CD4-positive, alpha-beta memory T cell (primary cell): ENCODE measurements around the gene ERGIC3. TPM values are rescaled to one million over a fixed set of nuclear protein-coding genes. Genes with fewer than 3 reads are reported as not detected.

ENCODE experiments used
- CTCF ChIA-PET: fragments of 350-600 bp; sonication (Branson Sonifier 250); formaldehyde crosslinking; loops from one replicate; lab custom pipeline; 2021; ENCODE audit warnings: inconsistent platforms; ENCODE audit not compliant: partially characterized antibody; lab: Charles Lee
- POLR2A ChIA-PET: fragments of 350-600 bp; sonication (Branson Sonifier 250); formaldehyde crosslinking; loops from one replicate; lab custom pipeline; 2021; ENCODE audit not compliant: partially characterized antibody; lab: Charles Lee
- DNase-seq, 5 donors: peaks; one replicate each; pipeline versions ENCODE4 v3.0.0 to v3.0.0-alpha.2; 2020 to 2022; ENCODE audit warnings: mixed read lengths in 1 of 5
- H3K27ac ChIP-seq: one replicate; pipeline ENCODE4 v1.7.0; 2013; ENCODE audit warnings: low read depth, low read length
- H3K27me3 ChIP-seq: 2 replicates; pipeline ENCODE4 v1.7.0; 2013; ENCODE audit warnings: mild to moderate bottlenecking, low read length, moderate library complexity; ENCODE audit not compliant: insufficient read depth
- H3K36me3 ChIP-seq: 2 replicates; pipeline ENCODE4 v1.7.0; 2013; ENCODE audit warnings: mild to moderate bottlenecking, low read length, moderate library complexity; ENCODE audit not compliant: insufficient read depth
- H3K4me1 ChIP-seq: 2 replicates; pipeline ENCODE4 v1.7.0; 2013; ENCODE audit warnings: mild to moderate bottlenecking, low read length, moderate library complexity; ENCODE audit not compliant: insufficient read depth
- H3K4me3 ChIP-seq, 2 donors: one replicate each; pipeline ENCODE4 v1.7.0; 2013; ENCODE audit warnings: low read length in 2 of 2, mild to moderate bottlenecking in 1 of 2
- H3K9me3 ChIP-seq, 2 donors: one replicate each; pipeline ENCODE4 v1.7.0; 2013; ENCODE audit warnings: low read length in 2 of 2, control low read depth in 1 of 2; ENCODE audit not compliant: control insufficient read depth in 1 of 2
- H3K27ac Mint-ChIP-seq, 7 donors: one replicate each; pipeline ENCODE4 v1.8.0; 2020 to 2021; ENCODE audit warnings: mixed read lengths in 7 of 7, mild to moderate bottlenecking in 6 of 7, inconsistent platforms in 3 of 7, moderate library complexity in 3 of 7
- H3K27me3 Mint-ChIP-seq, 2 donors: one replicate each; pipeline ENCODE4 v1.8.0; 2020 to 2021; ENCODE audit warnings: mixed read lengths in 2 of 2
- H3K36me3 Mint-ChIP-seq, 2 donors: one replicate each; pipeline ENCODE4 v1.8.0; 2020 to 2021; ENCODE audit warnings: mixed read lengths in 2 of 2, inconsistent platforms in 1 of 2, mild to moderate bottlenecking in 1 of 2
- H3K4me1 Mint-ChIP-seq, 4 donors: one replicate each; pipeline ENCODE4 v1.8.0; 2020 to 2021; ENCODE audit warnings: mixed read lengths in 4 of 4, mild to moderate bottlenecking in 1 of 4
- H3K4me3 Mint-ChIP-seq, 8 donors: one replicate each; pipeline ENCODE4 v1.8.0; 2020 to 2021; ENCODE audit warnings: mixed read lengths in 8 of 8, mild to moderate bottlenecking in 7 of 8, moderate library complexity in 6 of 8, inconsistent platforms in 3 of 8
- H3K9me3 Mint-ChIP-seq, 8 donors: one replicate each; pipeline ENCODE4 v1.8.0; 2020 to 2021; ENCODE audit warnings: mixed read lengths in 8 of 8, mild to moderate bottlenecking in 5 of 8, inconsistent platforms in 3 of 8, moderate library complexity in 1 of 8
- intact Hi-C: fragments of 100-400 bp; cut with micrococcal nuclease; formaldehyde crosslinking; loops from one replicate; pipeline ENCODE4 v1.15.1; 2023
- polyA plus RNA-seq, 2 donors: library from polyadenylated mRNA; unstranded; fragments of 300-500 nt; fragmentation: Illumina TruSeq; gene quantifications; one replicate each; pipeline ENCODE4 v1.2.3, GENCODE V29; 2021
- total RNA-seq, 2 experiments: library from RNA; stranded (reverse); gene quantifications; one replicate each; pipeline ENCODE4 v1.2.3, GENCODE V29; 2021

ERGIC3 gene
- total and polyA plus RNA-seq, 4 experiments from 2014 or later: 134 to 151 (median 142) TPM

GRCh38 chr20:35502352-35502751 lies 39.5 kb upstream of the ERGIC3 start:
- Mint-ChIP-seq H3K27ac (peak overlapping the region in 4 of 7 donors; percentile 25 to 75 (median 52)), H3K4me3 (no peak overlapping the region)

DNA sequence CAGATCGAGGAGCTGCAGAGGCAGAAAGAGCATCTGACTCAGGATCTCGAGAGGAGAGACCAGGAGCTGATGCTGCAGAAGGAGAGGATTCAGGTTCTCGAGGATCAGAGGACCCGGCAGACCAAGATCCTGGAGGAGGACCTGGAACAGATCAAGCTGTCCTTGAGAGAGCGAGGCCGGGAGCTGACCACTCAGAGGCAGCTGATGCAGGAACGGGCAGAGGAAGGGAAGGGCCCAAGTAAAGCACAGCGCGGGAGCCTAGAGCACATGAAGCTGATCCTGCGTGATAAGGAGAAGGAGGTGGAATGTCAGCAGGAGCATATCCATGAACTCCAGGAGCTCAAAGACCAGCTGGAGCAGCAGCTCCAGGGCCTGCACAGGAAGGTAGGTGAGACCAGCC lies 38.6 kb upstream of the ERGIC3 start:
- no peak for DNase-seq
- intact Hi-C loops: no loop called here
- Mint-ChIP-seq H3K27me3 (no peaks in the 10 kb centered on the region), H3K27ac (peak overlapping the region in 5 of 7 donors; percentile 27 to 84 (median 77)), H3K4me1 (peaks cover 15 to 23% (median 17%) of the 10 kb centered on the region in 4 donors), H3K9me3 (peaks cover 0 to 2% (median 0%) of the 10 kb centered on the region in 8 donors), H3K4me3 (no peak overlapping the region), H3K36me3 (peaks cover 77 to 92% of the 10 kb centered on the region in 2 donors)
- POLR2A ChIA-PET: interaction anchor here (2.5 kb wide), 1 partner anchor 12 kb away, joined by 6 read pairs; no protein-coding TSS in a partner anchor
- no peaks in the 10 kb centered on the region for H3K27me3 ChIP-seq
- no peak overlapping the region for H3K27ac ChIP-seq
- H3K4me1 ChIP-seq: peaks cover 13% of the 10 kb centered on the region
- no peak overlapping the region for H3K4me3 ChIP-seq
- no peaks in the 10 kb centered on the region for H3K9me3 ChIP-seq
- H3K36me3 ChIP-seq: peaks cover 90% of the 10 kb centered on the region
- CTCF ChIA-PET: interaction anchor here (0.8 to 2.2 kb wide), 3 partner anchors 10 to 39 kb away, joined by 3 to 7 read pairs (median 6); no protein-coding TSS in a partner anchor

More at GRCh38 chr20:35502352-35502751, 39.5 kb upstream of the ERGIC3 start:
- ChIA-PET CTCF (interaction anchor here (0.8 to 2.2 kb wide), 3 partner anchors 11 to 38 kb away, joined by 3 to 7 read pairs (median 6); no protein-coding TSS in a partner anchor), POLR2A (interaction anchor here (2.5 kb wide), 1 partner anchor 11 kb away, joined by 6 read pairs; no protein-coding TSS in a partner anchor)
- intact Hi-C loops: no loop called here
- no peaks in the 10 kb centered on the region for H3K27me3 Mint-ChIP-seq
- H3K27me3 ChIP-seq: no peaks in the 10 kb centered on the region
- peaks cover 0 to 2% (median 0%) of the 10 kb centered on the region in 8 donors for H3K9me3 Mint-ChIP-seq
- H3K36me3 ChIP-seq: peaks cover 91% of the 10 kb centered on the region
- H3K4me1 ChIP-seq: peaks cover 13% of the 10 kb centered on the region
- H3K9me3 ChIP-seq: no peaks in the 10 kb centered on the region
- no peak for DNase-seq
- peaks cover 78 to 96% of the 10 kb centered on the region in 2 donors for H3K36me3 Mint-ChIP-seq
- peaks cover 15 to 23% (median 17%) of the 10 kb centered on the region in 4 donors for H3K4me1 Mint-ChIP-seq
- no peak overlapping the region for H3K27ac ChIP-seq
- H3K4me3 ChIP-seq: no peak overlapping the region

- Mint-ChIP-seq H3K27me3 (no peaks in the 10 kb centered on the region), H3K36me3 (peaks cover 80 to 92% of the 10 kb centered on the region in 2 donors), H3K27ac (peak overlapping the region in 5 of 7 donors; percentile 18 to 80 (median 59)), H3K9me3 (peaks cover 0 to 2% (median 0%) of the 10 kb centered on the region in 8 donors), H3K4me3 (no peak overlapping the region), H3K4me1 (peaks cover 15 to 23% (median 17%) of the 10 kb centered on the region in 4 donors)
- H3K9me3 ChIP-seq: no peaks in the 10 kb centered on the region
- H3K27ac ChIP-seq: no peak overlapping the region
- no peaks in the 10 kb centered on the region for H3K27me3 ChIP-seq
- POLR2A ChIA-PET: interaction anchor here (2.5 kb wide), 1 partner anchor 13 kb away, joined by 6 read pairs; no protein-coding TSS in a partner anchor
- peaks cover 92% of the 10 kb centered on the region for H3K36me3 ChIP-seq
- intact Hi-C loops: no loop called here
- no peak for DNase-seq
- CTCF ChIA-PET: no interaction called here
- H3K4me3 ChIP-seq: no peak overlapping the region
- H3K4me1 ChIP-seq: peaks cover 13% of the 10 kb centered on the region
Measured at GRCh38 chr20:35503841-35504561, 37.9 kb upstream of the ERGIC3 start.

GRCh38 chr20:35504751-35505150 lies 37.1 kb upstream of the ERGIC3 start:
- Mint-ChIP-seq H3K36me3 (peaks cover 78 to 92% of the 10 kb centered on the region in 2 donors), H3K27ac (peak overlapping the region in 4 of 7 donors; percentile 13 to 55 (median 26)), H3K9me3 (peaks cover 0 to under 1% (median 0%) of the 10 kb centered on the region in 8 donors), H3K27me3 (no peaks in the 10 kb centered on the region), H3K4me1 (peaks cover 11 to 23% (median 17%) of the 10 kb centered on the region in 4 donors), H3K4me3 (no peak overlapping the region)
- ChIA-PET POLR2A (no interaction called here), CTCF (no interaction called here)
- H3K27ac ChIP-seq: no peak overlapping the region
- no peak overlapping the region for H3K4me3 ChIP-seq
- peaks cover 92% of the 10 kb centered on the region for H3K36me3 ChIP-seq
- peaks cover 13% of the 10 kb centered on the region for H3K4me1 ChIP-seq
- intact Hi-C loops: no loop called here
- no peaks in the 10 kb centered on the region for H3K9me3 ChIP-seq
- no peak for DNase-seq
- H3K27me3 ChIP-seq: no peaks in the 10 kb centered on the region

- H3K4me1 ChIP-seq: peaks cover 13% of the 10 kb centered on the region
- no peaks in the 10 kb centered on the region for H3K27me3 Mint-ChIP-seq
- peaks cover 11 to 23% (median 17%) of the 10 kb centered on the region in 4 donors for H3K4me1 Mint-ChIP-seq
- peaks cover 91% of the 10 kb centered on the region for H3K36me3 ChIP-seq
- CTCF ChIA-PET: interaction anchor here (1.2 kb wide), 1 partner anchor 11 kb away, joined by 3 read pairs; no protein-coding TSS in a partner anchor
- H3K27ac Mint-ChIP-seq: peak overlapping the region; percentile 36 to 92 (median 68)
- no peaks in the 10 kb centered on the region for H3K27me3 ChIP-seq
- no peaks in the 10 kb centered on the region for H3K9me3 Mint-ChIP-seq
- H3K4me3 Mint-ChIP-seq: peak overlapping the region in 1 of 8 donors; percentile 7
- peaks cover 65 to 90% of the 10 kb centered on the region in 2 donors for H3K36me3 Mint-ChIP-seq
- no peak overlapping the region for H3K27ac ChIP-seq
- intact Hi-C loops: no loop called here
- DNase-seq: no peak
- POLR2A ChIA-PET: no interaction called here
- H3K4me3 ChIP-seq: no peak overlapping the region
- no peaks in the 10 kb centered on the region for H3K9me3 ChIP-seq
Measured at GRCh38 chr20:35506179-35506578, 35.7 kb upstream of the ERGIC3 start.

DNA sequence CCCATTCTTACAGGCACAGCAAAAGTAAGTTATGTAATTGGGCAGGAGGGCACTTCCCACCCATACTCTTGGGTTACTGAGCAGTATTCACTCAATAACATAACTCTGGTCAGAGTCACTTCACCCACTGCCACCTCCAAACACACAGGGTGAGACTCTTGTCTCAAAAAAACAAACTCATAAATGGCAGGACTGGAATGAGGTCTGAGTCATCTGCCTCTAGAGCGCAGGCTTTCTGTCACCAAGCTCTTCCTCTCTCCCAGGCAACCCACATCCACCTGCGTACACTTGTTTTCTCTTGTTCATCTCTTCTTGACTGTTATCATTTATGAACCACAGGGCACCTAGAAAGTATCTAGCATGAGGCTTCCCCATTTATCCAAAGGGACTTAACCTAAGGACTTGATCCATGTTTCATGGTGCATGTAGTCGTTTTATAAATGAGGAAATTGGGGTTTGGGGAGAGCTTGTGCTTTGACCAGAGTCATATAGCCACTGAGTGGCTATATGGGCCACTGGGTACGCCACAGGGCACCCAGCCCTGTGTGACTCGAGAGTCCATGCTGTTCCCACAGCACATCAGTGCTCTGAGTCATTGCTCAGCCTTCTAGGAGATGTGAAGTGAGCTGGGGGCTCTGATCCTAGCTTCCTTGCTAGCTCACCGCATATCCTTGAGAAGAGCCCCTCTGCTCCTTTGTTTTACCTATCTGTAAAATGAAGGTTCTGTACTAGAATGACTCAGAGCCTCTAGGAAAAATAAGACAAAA lies 34.8 kb upstream of the ERGIC3 start:
- Mint-ChIP-seq H3K27me3 (no peaks in the 10 kb centered on the region), H3K9me3 (no peaks in the 10 kb centered on the region), H3K36me3 (peaks cover 65 to 92% of the 10 kb centered on the region in 2 donors), H3K4me1 (peaks cover 11 to 23% (median 17%) of the 10 kb centered on the region in 4 donors), H3K4me3 (no peak overlapping the region), H3K27ac (peak overlapping the region in 6 of 7 donors; percentile 17 to 86 (median 56))
- Histone ChIP-seq H3K4me3 (no peak overlapping the region), H3K36me3 (peaks cover 92% of the 10 kb centered on the region), H3K4me1 (peaks cover 13% of the 10 kb centered on the region), H3K9me3 (no peaks in the 10 kb centered on the region), H3K27me3 (no peaks in the 10 kb centered on the region), H3K27ac (no peak overlapping the region)
- no peak for DNase-seq
- ChIA-PET CTCF (interaction anchor here (0.9 to 1.2 kb wide), 2 partner anchors 11 to 12 kb away, joined by 3 read pairs; no protein-coding TSS in a partner anchor), POLR2A (no interaction called here)
- intact Hi-C loops: no loop called here
